H1 (cell line): ENCODE measurements around the gene GPR141. TPM values are rescaled to one million over a fixed set of nuclear protein-coding genes. Genes with fewer than 3 reads are reported as not detected.

Experiments
- CTCF ChIA-PET: fragments of 300-600 bp; sonication (Branson Sonifier 250); formaldehyde crosslinking; loops from one replicate; lab custom pipeline; 2021; ENCODE audit not compliant: partially characterized antibody; lab: Charles Lee
- POLR2A ChIA-PET: fragments of 300-600 bp; sonication (Branson Sonifier 250); formaldehyde crosslinking; loops from one replicate; lab custom pipeline; 2021; ENCODE audit warnings: inconsistent platforms; ENCODE audit not compliant: partially characterized antibody; lab: Charles Lee
- DNase-seq, 2 experiments: peaks; one replicate each; pipeline versions ENCODE4 v3.0.0 to v3.0.0-alpha.2; 2010 to 2022; ENCODE audit warnings: low spot score in 2 of 2, low read depth in 1 of 2, mixed read lengths in 1 of 2
- FAIRE-seq: peaks from 2 replicates; lab custom pipeline; 2011; peaks lifted over from hg19 to GRCh38; lab: Jason Lieb, UNC
- H2AFZ ChIP-seq: 2 replicates; pipeline ENCODE4 v1.8.1; 2012; ENCODE audit warnings: low read length, inconsistent platforms
- H2AK5ac ChIP-seq: 2 replicates; pipeline ENCODE4 v1.6.1; 2013; ENCODE audit warnings: low read depth, low read length
- H2BK120ac ChIP-seq: replicated peaks from 2 replicates; pipeline ENCODE3; 2013; ENCODE audit warnings: low read depth, low read length, inconsistent platforms
- H2BK12ac ChIP-seq: 2 replicates; pipeline ENCODE4 v1.6.1; 2013; ENCODE audit warnings: low read depth, low read length
- H2BK15ac ChIP-seq: 2 replicates; pipeline ENCODE4 v1.6.1; 2013; ENCODE audit warnings: low read length
- H2BK20ac ChIP-seq: 2 replicates; pipeline ENCODE4 v1.6.1; 2013; ENCODE audit warnings: low read length
- H2BK5ac ChIP-seq: 2 replicates; pipeline ENCODE4 v1.6.1; 2013; ENCODE audit warnings: low read depth, low read length
- H3K14ac ChIP-seq: 2 replicates; pipeline ENCODE4 v1.6.1; 2013; ENCODE audit warnings: inconsistent platforms; ENCODE audit not compliant: insufficient read length
- H3K18ac ChIP-seq: 2 replicates; pipeline ENCODE4 v1.6.1; 2013; ENCODE audit warnings: low read length; ENCODE audit errors: extremely low read depth
- H3K23ac ChIP-seq: 2 replicates; pipeline ENCODE4 v1.6.1; 2013; ENCODE audit warnings: inconsistent platforms; ENCODE audit not compliant: insufficient read length
- H3K23me2 ChIP-seq: 2 replicates; pipeline ENCODE4 v1.6.1; 2013; ENCODE audit warnings: low read depth, low read length
- H3K27ac ChIP-seq: 2 replicates; pipeline ENCODE4 v1.6.1; 2011; ENCODE audit warnings: low read depth, low read length, inconsistent platforms
- H3K27me3 ChIP-seq, 4 experiments: replicated peaks in 1 of 4; 1 replicate in 1 of 4; 2 replicates in 3 of 4; pipeline versions ENCODE4 v1.6.1 to v1.8.1; 2011 to 2013; ENCODE audit warnings: low read length in 3 of 4, mild to moderate bottlenecking in 3 of 4, inconsistent platforms in 2 of 4, mixed read lengths in 2 of 4, moderate library complexity in 1 of 4; ENCODE audit not compliant: control insufficient read depth in 3 of 4, insufficient read depth in 3 of 4; ENCODE audit errors: extremely low read depth in 1 of 4
- H3K36me3 ChIP-seq, 4 experiments: 2 replicates each; pipeline versions ENCODE4 v1.6.1 to v1.8.1; 2011 to 2013; ENCODE audit warnings: mild to moderate bottlenecking in 4 of 4, low read length in 3 of 4, moderate library complexity in 2 of 4, control low read depth in 1 of 4, inconsistent platforms in 1 of 4; ENCODE audit not compliant: insufficient read depth in 4 of 4, control insufficient read depth in 2 of 4
- H3K4ac ChIP-seq: replicated peaks from 2 replicates; pipeline ENCODE3; 2013; ENCODE audit warnings: low read length, low read depth, mixed read lengths, inconsistent platforms; ENCODE audit not compliant: insufficient read length
- H3K4me1 ChIP-seq, 4 experiments: replicated peaks in 1 of 4; 1 replicate in 1 of 4; 2 replicates in 3 of 4; pipeline versions ENCODE4 v1.6.1 to v1.8.1; 2011 to 2013; ENCODE audit warnings: low read length in 3 of 4, inconsistent platforms in 2 of 4, mixed read lengths in 1 of 4; ENCODE audit not compliant: insufficient read depth in 4 of 4, control insufficient read depth in 3 of 4
- H3K4me2 ChIP-seq, 2 experiments: 2 replicates each; pipeline versions ENCODE4 v1.6.1 to v1.8.1; 2011 to 2013; ENCODE audit warnings: low read depth in 2 of 2, low read length in 2 of 2, control low read depth in 1 of 2, inconsistent platforms in 1 of 2, mild to moderate bottlenecking in 1 of 2; ENCODE audit not compliant: insufficient read depth in 1 of 2
- H3K4me3 ChIP-seq, 4 experiments: fragments of 200-600, 300-600 bp in 1 of 4; sonication (generic), shearing (Covaris generic), sonication (Bioruptor Twin) in 1 of 4; 2 replicates each; pipeline versions ENCODE4 v1.5.1 to v1.8.1; 2011 to 2016; ENCODE audit warnings: low read length in 4 of 4, low read depth in 3 of 4, control low read depth in 2 of 4, inconsistent platforms in 2 of 4, mild to moderate bottlenecking in 2 of 4, mixed read lengths in 1 of 4, moderate library complexity in 1 of 4; ENCODE audit not compliant: insufficient read depth in 2 of 4; ENCODE audit errors: extremely low read depth in 1 of 4
- H3K56ac ChIP-seq: replicated peaks from 2 replicates; pipeline ENCODE3; 2013; ENCODE audit warnings: low read depth, mild to moderate bottlenecking, mixed read lengths, low read length, inconsistent platforms; ENCODE audit not compliant: insufficient read length
- H3K79me1 ChIP-seq: 2 replicates; pipeline ENCODE4 v1.6.1; 2013; ENCODE audit warnings: low read depth, low read length, control low read depth
- H3K79me2 ChIP-seq, 2 experiments: 2 replicates each; pipeline versions ENCODE4 v1.6.1 to v1.8.1; 2012 to 2013; ENCODE audit warnings: low read length in 2 of 2, mild to moderate bottlenecking in 2 of 2, inconsistent platforms in 1 of 2; ENCODE audit not compliant: insufficient read depth in 2 of 2, control insufficient read depth in 1 of 2
- H3K9ac ChIP-seq, 4 experiments: replicated peaks in 1 of 4; 1 replicate in 1 of 4; 2 replicates in 3 of 4; pipeline versions ENCODE4 v1.6.1 to v1.8.1; 2011 to 2013; ENCODE audit warnings: low read depth in 3 of 4, low read length in 3 of 4, control low read depth in 2 of 4, mild to moderate bottlenecking in 2 of 4, moderate library complexity in 2 of 4, inconsistent platforms in 1 of 4; ENCODE audit errors: extremely low read depth in 1 of 4
- H3K9me3 ChIP-seq, 2 experiments: 2 replicates each; pipeline versions ENCODE4 v1.6.1 to v1.8.1; 2012 to 2013; ENCODE audit warnings: mild to moderate bottlenecking in 2 of 2, moderate library complexity in 2 of 2, control low read depth in 1 of 2, inconsistent platforms in 1 of 2, low read depth in 1 of 2, low read length in 1 of 2, mixed read lengths in 1 of 2; ENCODE audit not compliant: insufficient read depth in 2 of 2
- H4K20me1 ChIP-seq, 2 experiments: replicated peaks in 1 of 2; 2 replicates each; pipeline versions ENCODE3 to v1.8.1; 2011 to 2013; ENCODE audit warnings: inconsistent platforms in 2 of 2, low read length in 2 of 2, mild to moderate bottlenecking in 1 of 2; ENCODE audit not compliant: insufficient read depth in 2 of 2, control insufficient read depth in 1 of 2
- H4K5ac ChIP-seq: 2 replicates; pipeline ENCODE4 v1.6.1; 2013; ENCODE audit warnings: low read length, low read depth, mixed read lengths, inconsistent platforms; ENCODE audit not compliant: insufficient read length
- H4K8ac ChIP-seq: 2 replicates; pipeline ENCODE4 v1.8.0; 2013; ENCODE audit warnings: mild to moderate bottlenecking, moderate library complexity, low read length, inconsistent platforms; ENCODE audit not compliant: insufficient read depth; ENCODE audit errors: extremely low read depth
- H4K91ac ChIP-seq: replicated peaks from 2 replicates; pipeline ENCODE3; 2013; ENCODE audit warnings: low read length, mixed read lengths, inconsistent platforms; ENCODE audit not compliant: insufficient read length
- CHD1 ChIP-seq: IDR thresholded peaks from 2 replicates; pipeline ENCODE4 v1.6.1; 2012; ENCODE audit warnings: low read depth, low read length, improper control_type of control experiment
- RXRA ChIP-seq: IDR thresholded peaks from 2 replicates; pipeline ENCODE4 v1.6.1; 2011; ENCODE audit warnings: low read depth, mild to moderate bottlenecking, low read length, moderate library complexity; ENCODE audit not compliant: insufficient read depth
- SP1 ChIP-seq: IDR thresholded peaks from 2 replicates; pipeline ENCODE4 v1.6.1; 2011; ENCODE audit warnings: low read depth, low read length
- WGBS, 2 experiments: shearing (Covaris generic) in 1 of 2; methylation state at CpG; one replicate each; pipeline versions ENCODE4 v1.1.6 to v1.1.7; 2013 to 2015; ENCODE audit warnings: low lambda C conversion rate in 2 of 2, mixed read lengths in 2 of 2, inconsistent platforms in 1 of 2, low coverage in 1 of 2, missing lambda C conversion rate in 1 of 2; ENCODE audit not compliant: insufficient replicate concordance in 2 of 2, insufficient coverage in 1 of 2, insufficient read length in 1 of 2; ENCODE audit errors: extremely low coverage in 1 of 2, missing lambda C conversion rate in 1 of 2; 5-methylcytosine and 5-hydroxymethylcytosine counted together
- polyA plus RNA-seq, 7 experiments: library from polyadenylated mRNA; depleted of rRNA in 3 of 7; stranded (reverse) in 5 of 7; unstranded in 2 of 7; fragments of >200 nt in 5 of 7; fragments of 200-250 nt in 2 of 7; gene quantifications; 1 replicate in 5 of 7; 2 replicates in 1 of 7; 4 replicates in 1 of 7; pipeline versions ENCODE4 v1.2.1 to v1.2.3, GENCODE V29; 2011 to 2013; ENCODE audit warnings: missing spikeins in 2 of 7, mixed read lengths in 2 of 7
- total RNA-seq: library from RNA; stranded (reverse); fragmentation: NEBNext Ultra II Directional; extraction: Animal tissue kit (Norgen Biotek cat#: 25700); gene quantifications from 2 replicates; pipeline ENCODE4 v1.2.1, GENCODE V29; 2021

GPR141 gene
- total and polyA plus RNA-seq, 2 of the 8 experiments (the other 6 are each of a cell fraction or from before 2014, with no cell fraction given): 0.45 to 1.0 TPM

GRCh38 chr7:37758501-37759045 lies 75.0 kb downstream of the GPR141 start:
- no peak for FAIRE-seq
- no peak overlapping the region for H3K14ac ChIP-seq
- no peak overlapping the region for H2BK120ac ChIP-seq
- H3K18ac ChIP-seq: no peak overlapping the region
- DNase-seq: no peak
- H3K4me3 ChIP-seq: no peak overlapping the region
- POLR2A ChIA-PET: no interaction called here
- H2BK15ac ChIP-seq: no peak overlapping the region
- H4K8ac ChIP-seq: no peak overlapping the region
- TF ChIP-seq RXRA (no peak), CHD1 (no peak), SP1 (no peak)
- H4K20me1 ChIP-seq: no peaks in the 10 kb centered on the region
- no peaks in the 10 kb centered on the region for H3K9me3 ChIP-seq
- no peaks in the 10 kb centered on the region for H3K79me1 ChIP-seq
- H3K79me2 ChIP-seq: no peaks in the 10 kb centered on the region
- H3K36me3 ChIP-seq: no peaks in the 10 kb centered on the region
- no peaks in the 10 kb centered on the region for H3K23me2 ChIP-seq
- no peak overlapping the region for H2BK5ac ChIP-seq
- H3K27ac ChIP-seq: no peak overlapping the region
- H3K4me2 ChIP-seq: no peak overlapping the region
- no peak overlapping the region for H3K9ac ChIP-seq
- H3K4ac ChIP-seq: no peak overlapping the region
- H2BK12ac ChIP-seq: no peak overlapping the region
- no peak overlapping the region for H2BK20ac ChIP-seq
- no peak overlapping the region for H4K91ac ChIP-seq
- 93% methylated on average over 3 of the region's 3 CpGs; no CpG with 5 or more reads in 1 of the 2 experiments for WGBS, 2 experiments
- H3K23ac ChIP-seq: no peak overlapping the region
- H2AFZ ChIP-seq: no peak overlapping the region
- no peak overlapping the region for H3K56ac ChIP-seq
- H3K27me3 ChIP-seq: no peaks in the 10 kb centered on the region
- CTCF ChIA-PET: no interaction called here
- H4K5ac ChIP-seq: no peak overlapping the region
- no peak overlapping the region for H2AK5ac ChIP-seq
- no peaks in the 10 kb centered on the region for H3K4me1 ChIP-seq
